ENCODE results near the gene MFSD12. TPM values are rescaled to one million over a fixed set of nuclear protein-coding genes. Genes with fewer than 3 reads are reported as not detected.

The MFSD12 gene
- total RNA-seq, 2 experiments from 2014 or later = 84.5 to 90.8 TPM

Other genes with a start within 250 kb of the MFSD12 start
- gene NFIC, start 191.0 kb downstream of the MFSD12 start, total RNA-seq = 10 to 100 TPM; 18.0 to 19.3 TPM
- gene SMIM24, start 77.1 kb downstream of the MFSD12 start, total RNA-seq = 1 to 10 TPM; 5.2 to 6.0 TPM
- gene SMIM44, start 74.1 kb downstream of the MFSD12 start, total RNA-seq = not detected
- 10 to 100 TPM in 1 of 2 experiments, 1 to 10 TPM in 1; 9.9 to 12.1 TPM for gene DOHH, start 56.9 kb downstream of the MFSD12 start, total RNA-seq
- 10 to 100 TPM; 82.9 to 83.6 TPM for gene FZR1, start 51.3 kb downstream of the MFSD12 start, total RNA-seq
- gene TEKTIP1, start 18.4 kb downstream of the MFSD12 start, total RNA-seq = 10 to 100 TPM; 11.4 to 13.9 TPM
- 10 to 100 TPM; 58.5 to 59.5 TPM for gene HMG20B, start 15.4 kb upstream of the MFSD12 start, total RNA-seq
- gene GIPC3, start 27.9 kb upstream of the MFSD12 start, total RNA-seq = 1 to 10 TPM; 1.4 to 1.5 TPM
- 1 to 10 TPM; 1.7 to 2.1 TPM for gene TBXA2R, start 49.3 kb upstream of the MFSD12 start, total RNA-seq
- 10 to 100 TPM; 36.8 to 40.8 TPM for gene CACTIN, start 69.2 kb upstream of the MFSD12 start, total RNA-seq
- 10 to 100 TPM; 18.9 to 23.5 TPM for gene PIP5K1C, start 142.9 kb upstream of the MFSD12 start, total RNA-seq
- 1 to 10 TPM; 5.2 to 7.6 TPM for gene TJP3, start 150.8 kb upstream of the MFSD12 start, total RNA-seq
- gene APBA3, start 204.1 kb upstream of the MFSD12 start, total RNA-seq = 10 to 100 TPM; 54.5 to 61.9 TPM
- gene MRPL54, start 205.1 kb upstream of the MFSD12 start, total RNA-seq = 10 to 100 TPM; 68.9 to 73.9 TPM
- gene RAX2, start 214.6 kb upstream of the MFSD12 start, total RNA-seq = not detected
- 10 to 100 TPM; 29.4 to 31.8 TPM for gene MATK, start 228.8 kb upstream of the MFSD12 start, total RNA-seq

Data from activated naive CD8-positive, alpha-beta T cell treated with anti-CD3 and anti-CD28 coated beads, Interleukin-2, amount 10 ng/mL, durations not matched to agents 7 days and 5 days (primary cell).